H9 (cell line): ENCODE results near the gene NET1. TPM values are rescaled to one million over a fixed set of nuclear protein-coding genes. Genes with fewer than 3 reads are reported as not detected.
A peak's percentile ranks its signal among the peaks of the same experiment; 100 is the strongest.

Experiments
- DNase-seq: peaks from one replicate; pipeline ENCODE4 v3.0.0-alpha.2; 2017
- H2AFZ ChIP-seq: one replicate; pipeline ENCODE4 v1.6.1; 2013; ENCODE audit warnings: mild to moderate bottlenecking, low read length, control low read depth, moderate library complexity
- H2AK5ac ChIP-seq: 2 replicates; pipeline ENCODE4 v1.6.1; 2013; ENCODE audit warnings: low read length, control low read depth, mixed read lengths; ENCODE audit not compliant: insufficient read length
- H2BK120ac ChIP-seq: one replicate; pipeline ENCODE4 v1.6.1; 2013; ENCODE audit warnings: low read depth, mild to moderate bottlenecking, low read length, control low read depth, inconsistent platforms; ENCODE audit not compliant: poor library complexity, severe bottlenecking
- H2BK12ac ChIP-seq: 2 replicates; pipeline ENCODE4 v1.6.1; 2013; ENCODE audit warnings: low read length, control low read depth, mixed read lengths, low read depth; ENCODE audit not compliant: insufficient read length
- H2BK15ac ChIP-seq: 2 replicates; pipeline ENCODE4 v1.6.1; 2013; ENCODE audit warnings: low read depth, low read length, control low read depth
- H2BK20ac ChIP-seq: one replicate; pipeline ENCODE4 v1.6.1; 2013; ENCODE audit warnings: low read depth, mild to moderate bottlenecking, low read length, control low read depth, inconsistent platforms; ENCODE audit not compliant: poor library complexity, severe bottlenecking
- H2BK5ac ChIP-seq: 2 replicates; pipeline ENCODE4 v1.6.1; 2013; ENCODE audit warnings: low read length, control low read depth, mixed read lengths; ENCODE audit not compliant: insufficient read length
- H3K14ac ChIP-seq: 2 replicates; pipeline ENCODE4 v1.6.1; 2013; ENCODE audit warnings: low read length, control low read depth; ENCODE audit not compliant: insufficient read depth
- H3K18ac ChIP-seq: 2 replicates; pipeline ENCODE4 v1.6.1; 2013; ENCODE audit warnings: low read depth, mild to moderate bottlenecking, mixed read lengths, low read length, control low read depth; ENCODE audit not compliant: insufficient read length
- H3K23ac ChIP-seq: 2 replicates; pipeline ENCODE4 v1.6.1; 2013; ENCODE audit warnings: low read length, control low read depth, mixed read lengths, low read depth; ENCODE audit not compliant: insufficient read length
- H3K23me2 ChIP-seq: 2 replicates; pipeline ENCODE4 v1.6.1; 2013; ENCODE audit warnings: low read depth, mild to moderate bottlenecking, mixed read lengths, low read length, control low read depth; ENCODE audit not compliant: insufficient read length, poor library complexity, severe bottlenecking
- H3K27ac ChIP-seq: 2 replicates; pipeline ENCODE4 v1.5.1; 2013; ENCODE audit warnings: low read length, control low read depth, mixed read lengths, low read depth; ENCODE audit not compliant: insufficient read length
- H3K27me3 ChIP-seq: 2 replicates; pipeline ENCODE4 v1.6.1; 2013; ENCODE audit warnings: low read length, control low read depth, inconsistent platforms; ENCODE audit not compliant: insufficient read depth
- H3K4ac ChIP-seq: 2 replicates; pipeline ENCODE4 v1.6.1; 2013; ENCODE audit warnings: low read depth, mild to moderate bottlenecking, control low read depth, inconsistent platforms, low read length, moderate library complexity
- H3K4me1 ChIP-seq: 2 replicates; pipeline ENCODE4 v1.6.1; 2013; ENCODE audit warnings: low read length, control low read depth, inconsistent platforms; ENCODE audit not compliant: insufficient read depth
- H3K4me2 ChIP-seq: 2 replicates; pipeline ENCODE4 v1.6.1; 2013; ENCODE audit warnings: low read length, control low read depth, mixed read lengths; ENCODE audit not compliant: insufficient read length, insufficient read depth
- H3K56ac ChIP-seq: 2 replicates; pipeline ENCODE4 v1.6.1; 2013; ENCODE audit warnings: low read depth, mild to moderate bottlenecking, mixed read lengths, low read length, control low read depth; ENCODE audit not compliant: insufficient read length
- H3K79me1 ChIP-seq: 2 replicates; pipeline ENCODE4 v1.6.1; 2013; ENCODE audit warnings: low read depth, mild to moderate bottlenecking, moderate library complexity, low read length, control low read depth, inconsistent platforms; ENCODE audit not compliant: insufficient read depth, poor library complexity, severe bottlenecking
- H3K79me2 ChIP-seq: 2 replicates; pipeline ENCODE4 v1.6.1; 2013; ENCODE audit warnings: low read length, control low read depth, inconsistent platforms; ENCODE audit not compliant: insufficient read depth
- H3K9ac ChIP-seq: 2 replicates; pipeline ENCODE4 v1.6.1; 2013; ENCODE audit warnings: low read length, control low read depth, mixed read lengths; ENCODE audit not compliant: insufficient read length; ENCODE audit errors: extremely low read depth
- H3K9me3 ChIP-seq: one replicate; pipeline ENCODE4 v1.6.1; 2013; ENCODE audit warnings: low read depth, low read length, inconsistent platforms; ENCODE audit not compliant: control insufficient read depth
- H3T11ph ChIP-seq: one replicate; pipeline ENCODE4 v1.6.1; 2013; ENCODE audit warnings: mild to moderate bottlenecking, low read length, control low read depth, inconsistent platforms
- H4K20me1 ChIP-seq: one replicate; pipeline ENCODE4 v1.6.1; 2013; ENCODE audit not compliant: control insufficient read depth, insufficient read length, insufficient read depth
- H4K5ac ChIP-seq: 2 replicates; pipeline ENCODE4 v1.6.1; 2013; ENCODE audit warnings: low read depth, mild to moderate bottlenecking, mixed read lengths, low read length, control low read depth; ENCODE audit not compliant: insufficient read length
- H4K8ac ChIP-seq: replicated peaks from 2 replicates; pipeline ENCODE4 v1.6.1; 2013; ENCODE audit warnings: low read length, control low read depth, mixed read lengths, low read depth; ENCODE audit not compliant: insufficient read length
- H4K91ac ChIP-seq: 2 replicates; pipeline ENCODE4 v1.6.1; 2013; ENCODE audit warnings: low read depth, mild to moderate bottlenecking, moderate library complexity, mixed read lengths, low read length, control low read depth; ENCODE audit not compliant: insufficient read length
- H3K27ac Mint-ChIP-seq, 3 experiments: 2 replicates in 2 of 3; 3 replicates in 1 of 3; pipeline ENCODE4 v1.8.0; 2020 to 2021; ENCODE audit warnings: mixed read lengths in 3 of 3, mild to moderate bottlenecking in 1 of 3, moderate library complexity in 1 of 3
- H3K27me3 Mint-ChIP-seq: 2 replicates; pipeline ENCODE4 v1.8.0; 2021; ENCODE audit warnings: low read depth, mild to moderate bottlenecking, moderate library complexity, mixed read lengths
- H3K36me3 Mint-ChIP-seq, 3 experiments: 2 replicates in 2 of 3; 3 replicates in 1 of 3; pipeline ENCODE4 v1.8.0; 2020 to 2021; ENCODE audit warnings: low read depth in 3 of 3, mixed read lengths in 3 of 3; ENCODE audit not compliant: insufficient read depth in 1 of 3
- H3K4me1 Mint-ChIP-seq, 2 experiments: 2 replicates each; pipeline ENCODE4 v1.8.0; 2020; ENCODE audit warnings: mixed read lengths in 2 of 2
- H3K4me3 Mint-ChIP-seq, 2 experiments: 2 replicates in 1 of 2; 3 replicates in 1 of 2; pipeline ENCODE4 v1.8.0; 2020 to 2021; ENCODE audit warnings: mild to moderate bottlenecking in 2 of 2, mixed read lengths in 2 of 2, moderate library complexity in 1 of 2
- H3K9me3 Mint-ChIP-seq, 2 experiments: 2 replicates in 1 of 2; 3 replicates in 1 of 2; pipeline ENCODE4 v1.8.0; 2020; ENCODE audit warnings: mild to moderate bottlenecking in 2 of 2, mixed read lengths in 2 of 2, moderate library complexity in 1 of 2
- CTCF ChIP-seq: fragments of 200-600 bp; sonication (generic); conservative IDR thresholded peaks from 3 replicates; pipeline ENCODE4 v1.8.0; 2021; ENCODE audit warnings: antibody characterized with exemption, mild to moderate bottlenecking
- WGBS: extraction: QIAGEN DNeasy Blood & Tissue Kit; methylation state at CpG from one replicate; pipeline ENCODE4 v1.1.7; 2013; ENCODE audit warnings: missing lambda C conversion rate, low lambda C conversion rate, mixed read lengths; ENCODE audit not compliant: insufficient read length; ENCODE audit errors: extremely low coverage; 5-methylcytosine and 5-hydroxymethylcytosine counted together
- total RNA-seq: library from RNA; stranded (reverse); gene quantifications from 2 replicates; pipeline ENCODE4 v1.2.1, GENCODE V29; 2021

Gene NET1
- total RNA-seq, 1 experiment from 2014 or later: 50.6 TPM

GRCh38 chr10:5460468-5461202 is 48.3 kb downstream of the NET1 start:
- Histone ChIP-seq H3K79me2 (no peaks in the 10 kb centered on the region), H3K23me2 (no peaks in the 10 kb centered on the region), H2AFZ (no peak overlapping the region), H3K18ac (no peak overlapping the region), H3K4ac (no peak overlapping the region), H2BK20ac (no peak overlapping the region), H3K9me3 (no peaks in the 10 kb centered on the region), H3K9ac (no peak overlapping the region), H3K23ac (no peak overlapping the region), H4K5ac (no peak overlapping the region), H2BK120ac (no peak overlapping the region), H3K56ac (no peak overlapping the region), H3K4me2 (no peak overlapping the region), H3K14ac (no peak overlapping the region), H3K27ac (no peak overlapping the region), H2AK5ac (no peak overlapping the region), H3T11ph (no peak overlapping the region), H4K8ac (no peak overlapping the region), H3K27me3 (no peaks in the 10 kb centered on the region), H3K79me1 (no peaks in the 10 kb centered on the region), H2BK5ac (no peak overlapping the region), H3K4me1 (peaks cover 2% of the 10 kb centered on the region; the same call in 1 of the 2 replicates), H2BK15ac (no peak overlapping the region), H4K20me1 (no peaks in the 10 kb centered on the region), H4K91ac (no peak overlapping the region), H2BK12ac (no peak overlapping the region)
- Mint-ChIP-seq H3K4me3 (no peak overlapping the region), H3K9me3 (peaks cover 6 to 36% of the 10 kb centered on the region in 2 experiments; a peak in 4 of 5 replicates), H3K27ac (peak overlapping the region in 1 of 3 experiments; percentile 81; a peak in 1 of 7 replicates), H3K4me1 (peaks cover 9 to 27% of the 10 kb centered on the region in 2 experiments), H3K27me3 (peaks cover 2% of the 10 kb centered on the region), H3K36me3 (peaks cover 41 to 92% (median 60%) of the 10 kb centered on the region in 3 experiments)
- no CpG with 5 or more reads among the region's 14 CpGs for WGBS
- no peak for TF ChIP-seq CTCF
- no peak for DNase-seq
